GM12878 (cell line): Measurements from ENCODE around the gene SCNM1. TPM values are rescaled to one million over a fixed set of nuclear protein-coding genes. Genes with fewer than 3 reads are reported as not detected.

Experiments
- E2F4 ChIP-seq: IDR thresholded peaks from 2 replicates; pipeline ENCODE4 v1.6.1; 2012; ENCODE audit warnings: low read depth, low read length, improper control_type of control experiment
- EED ChIP-seq: sonication (generic); IDR thresholded peaks from 2 replicates; pipeline ENCODE4 v1.6.1; 2016; ENCODE audit warnings: antibody characterized with exemption, low read depth
- EGR1 ChIP-seq, 2 experiments: IDR thresholded peaks; 1 replicate in 1 of 2; 2 replicates in 1 of 2; pipeline ENCODE4 v1.6.1; 2011 to 2012; ENCODE audit warnings: low read depth in 2 of 2, low read length in 2 of 2, borderline replicate concordance in 1 of 2, mild to moderate bottlenecking in 1 of 2, moderate library complexity in 1 of 2
- ETV6 ChIP-seq, 2 experiments: fragments of 450-650 bp in 1 of 2; IDR thresholded peaks in 1 of 2; conservative IDR thresholded peaks in 1 of 2; 2 replicates each; pipeline ENCODE4 v1.6.1; 2014; ENCODE audit warnings: antibody characterized with exemption in 1 of 2, borderline replicate concordance in 1 of 2, low read depth in 1 of 2, mild to moderate bottlenecking in 1 of 2, moderate library complexity in 1 of 2
- IKZF1 ChIP-seq: fragments of 450-650 bp; conservative IDR thresholded peaks from 2 replicates; pipeline ENCODE4 v1.6.1; 2017; ENCODE audit warnings: antibody characterized with exemption, mild to moderate bottlenecking
- IKZF2 ChIP-seq, 2 experiments: fragments of 450-650 bp; IDR thresholded peaks; 2 replicates each; pipeline ENCODE4 v1.6.1; 2017; ENCODE audit warnings: mild to moderate bottlenecking in 2 of 2, moderate library complexity in 2 of 2
- JUNB ChIP-seq: IDR thresholded peaks from 2 replicates; pipeline ENCODE4 v1.6.1; 2016; ENCODE audit warnings: antibody characterized with exemption, mild to moderate bottlenecking
- KAT2A ChIP-seq: conservative IDR thresholded peaks from 2 replicates; pipeline ENCODE4 v1.6.1; 2011; ENCODE audit warnings: low read depth, low read length; ENCODE audit not compliant: control insufficient read depth
- MEF2A ChIP-seq: IDR thresholded peaks from 2 replicates; pipeline ENCODE4 v1.6.1; 2011; ENCODE audit warnings: low read depth, mild to moderate bottlenecking, low read length, moderate library complexity; ENCODE audit not compliant: insufficient read depth
- MXI1 ChIP-seq: fragments of 150-350 bp; IDR thresholded peaks from 2 replicates; pipeline ENCODE4 v1.6.1; 2011; ENCODE audit warnings: low read depth, mild to moderate bottlenecking, inconsistent platforms, low read length, improper control_type of control experiment
- NFYA ChIP-seq: IDR thresholded peaks from 2 replicates; pipeline ENCODE4 v1.6.1; 2011; ENCODE audit warnings: low read depth, mild to moderate bottlenecking, low read length, improper control_type of control experiment, borderline replicate concordance
- POLR2A ChIP-seq: IDR thresholded peaks from 2 replicates; pipeline ENCODE4 v1.6.1; 2011; ENCODE audit warnings: low read depth, mild to moderate bottlenecking, low read length
- SIX5 ChIP-seq: IDR thresholded peaks from 2 replicates; pipeline ENCODE4 v1.6.1; 2011; ENCODE audit warnings: mild to moderate bottlenecking, low read depth, low read length, moderate library complexity; ENCODE audit not compliant: severe bottlenecking
- SMAD5 ChIP-seq: IDR thresholded peaks from 2 replicates; pipeline ENCODE4 v1.6.1; 2016; ENCODE audit warnings: antibody characterized with exemption, low read depth
- SMC3 ChIP-seq: IDR thresholded peaks from 2 replicates; pipeline ENCODE4 v1.6.1; 2011; ENCODE audit warnings: low read length, improper control_type of control experiment, borderline replicate concordance
- YBX1 ChIP-seq: fragments of 450-650 bp; IDR thresholded peaks from 2 replicates; pipeline ENCODE4 v1.6.1; 2016; ENCODE audit warnings: antibody characterized with exemption
- ZNF24 ChIP-seq: fragments of 450-650 bp; IDR thresholded peaks from 2 replicates; pipeline ENCODE4 v1.6.1; 2017; ENCODE audit warnings: antibody characterized with exemption, mild to moderate bottlenecking
- polyA plus RNA-seq, 11 experiments: library from polyadenylated mRNA; depleted of rRNA in 4 of 11; unstranded in 6 of 11; stranded (reverse) in 5 of 11; fragments of >200 nt; fragmentation: Nextera tagmentation in 4 of 11; fragmentation: Illumina TruSeq in 1 of 11; extraction: Ambion mirVana in 4 of 11; extraction: Trizol in 1 of 11; gene quantifications; 1 replicate in 1 of 11; 2 replicates in 10 of 11; pipeline versions ENCODE4 v1.2.1 to v1.2.3, GENCODE V29; 2011 to 2016; ENCODE audit warnings: inconsistent platforms in 2 of 11, missing spikeins in 2 of 11, low read depth in 1 of 11
- total RNA-seq, 4 experiments: library from RNA; depleted of rRNA in 3 of 4; stranded (reverse); fragments of >200 nt in 3 of 4; fragmentation: Illumina TruSeq in 1 of 4; extraction: Trizol in 1 of 4; gene quantifications; 2 replicates each; pipeline versions ENCODE4 v1.2.1 to v1.2.3, GENCODE V29; 2013 to 2021
- TF ChIP-seq, protein P1 (sequence below), 3 experiments: IDR thresholded peaks in 2 of 3; conservative IDR thresholded peaks in 1 of 3; 2 replicates each; pipeline ENCODE4 v1.5.1; 2011; ENCODE audit warnings: low read depth in 3 of 3, low read length in 3 of 3, mild to moderate bottlenecking in 3 of 3, control low read depth in 2 of 3, moderate library complexity in 2 of 3, inconsistent platforms in 1 of 3, mixed read lengths in 1 of 3; ENCODE audit not compliant: control insufficient read depth in 2 of 3, insufficient read depth in 1 of 3; ENCODE audit errors: extremely low read depth in 1 of 3
- TF ChIP-seq, protein P2 (sequence below): IDR thresholded peaks from 2 replicates; pipeline ENCODE4 v1.6.1; 2011; ENCODE audit warnings: borderline replicate concordance, low read depth, mild to moderate bottlenecking, moderate library complexity, mixed read lengths, low read length; ENCODE audit not compliant: insufficient read depth; ENCODE audit errors: extremely low read length
- TF ChIP-seq, protein P3 (sequence below): fragments of 450-650 bp; IDR thresholded peaks from 2 replicates; pipeline ENCODE4 v1.6.1; 2016; ENCODE audit warnings: mild to moderate bottlenecking, moderate library complexity, borderline replicate concordance
- TF ChIP-seq, protein P4 (sequence below): IDR thresholded peaks from 2 replicates; pipeline ENCODE4 v1.6.1; 2012; ENCODE audit warnings: low read depth, low read length, improper control_type of control experiment

The SCNM1 gene
- total and polyA plus RNA-seq, 10 of the 15 experiments (the other 5 are each of a cell fraction or from before 2014, with no cell fraction given), result 25.8 to 207 (median 76.9) TPM

DNA sequence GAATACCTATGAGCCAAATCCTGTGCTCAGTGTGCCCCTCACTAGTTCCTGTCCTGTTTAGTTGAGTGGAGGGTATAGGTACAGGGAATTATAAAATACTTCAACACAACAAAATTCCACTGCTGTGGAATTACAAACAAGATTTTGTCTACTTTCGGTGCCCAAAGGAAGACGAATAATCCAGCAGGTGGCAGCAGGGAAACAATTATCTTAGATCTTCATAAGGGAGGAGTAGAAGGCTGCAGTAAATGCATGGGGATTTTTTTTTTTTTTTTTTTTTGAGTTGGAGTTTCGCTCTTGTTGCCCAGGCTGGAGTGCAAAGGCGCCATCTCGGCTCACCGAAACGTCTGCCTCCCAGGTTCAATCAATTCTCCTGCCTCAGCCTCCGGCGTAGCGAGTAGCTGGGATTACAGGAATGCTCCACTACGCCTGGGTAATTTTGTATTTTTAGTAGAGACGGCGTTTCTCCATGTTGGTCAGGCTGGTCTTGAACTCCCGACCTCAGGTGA lies 30.4 kb downstream of the SCNM1 start (continued):
- TF ChIP-seq, protein P1, sequence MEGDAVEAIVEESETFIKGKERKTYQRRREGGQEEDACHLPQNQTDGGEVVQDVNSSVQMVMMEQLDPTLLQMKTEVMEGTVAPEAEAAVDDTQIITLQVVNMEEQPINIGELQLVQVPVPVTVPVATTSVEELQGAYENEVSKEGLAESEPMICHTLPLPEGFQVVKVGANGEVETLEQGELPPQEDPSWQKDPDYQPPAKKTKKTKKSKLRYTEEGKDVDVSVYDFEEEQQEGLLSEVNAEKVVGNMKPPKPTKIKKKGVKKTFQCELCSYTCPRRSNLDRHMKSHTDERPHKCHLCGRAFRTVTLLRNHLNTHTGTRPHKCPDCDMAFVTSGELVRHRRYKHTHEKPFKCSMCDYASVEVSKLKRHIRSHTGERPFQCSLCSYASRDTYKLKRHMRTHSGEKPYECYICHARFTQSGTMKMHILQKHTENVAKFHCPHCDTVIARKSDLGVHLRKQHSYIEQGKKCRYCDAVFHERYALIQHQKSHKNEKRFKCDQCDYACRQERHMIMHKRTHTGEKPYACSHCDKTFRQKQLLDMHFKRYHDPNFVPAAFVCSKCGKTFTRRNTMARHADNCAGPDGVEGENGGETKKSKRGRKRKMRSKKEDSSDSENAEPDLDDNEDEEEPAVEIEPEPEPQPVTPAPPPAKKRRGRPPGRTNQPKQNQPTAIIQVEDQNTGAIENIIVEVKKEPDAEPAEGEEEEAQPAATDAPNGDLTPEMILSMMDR (IDR thresholded peaks at IDR 0.05 in 2 of 3, conservative IDR thresholded peaks at IDR 0.05 in 1 of 3; ENCODE audit: control insufficient read depth in 2 of 3, extremely low read depth in 1 of 3, insufficient read depth in 1 of 3, low read depth in 3 of 3, low read length in 3 of 3), result peak; percentile 52 to 64 (median 57); a peak in 5 of 6 replicates
- TF ChIP-seq IKZF1, result peak; percentile 61; the same call in 1 of the 2 replicates
- TF ChIP-seq, protein P2, sequence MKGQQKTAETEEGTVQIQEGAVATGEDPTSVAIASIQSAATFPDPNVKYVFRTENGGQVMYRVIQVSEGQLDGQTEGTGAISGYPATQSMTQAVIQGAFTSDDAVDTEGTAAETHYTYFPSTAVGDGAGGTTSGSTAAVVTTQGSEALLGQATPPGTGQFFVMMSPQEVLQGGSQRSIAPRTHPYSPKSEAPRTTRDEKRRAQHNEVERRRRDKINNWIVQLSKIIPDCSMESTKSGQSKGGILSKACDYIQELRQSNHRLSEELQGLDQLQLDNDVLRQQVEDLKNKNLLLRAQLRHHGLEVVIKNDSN, result no peak
- TF ChIP-seq EED, result no peak
- TF ChIP-seq KAT2A, result no peak
- TF ChIP-seq POLR2A, result no peak
- TF ChIP-seq, protein P3, sequence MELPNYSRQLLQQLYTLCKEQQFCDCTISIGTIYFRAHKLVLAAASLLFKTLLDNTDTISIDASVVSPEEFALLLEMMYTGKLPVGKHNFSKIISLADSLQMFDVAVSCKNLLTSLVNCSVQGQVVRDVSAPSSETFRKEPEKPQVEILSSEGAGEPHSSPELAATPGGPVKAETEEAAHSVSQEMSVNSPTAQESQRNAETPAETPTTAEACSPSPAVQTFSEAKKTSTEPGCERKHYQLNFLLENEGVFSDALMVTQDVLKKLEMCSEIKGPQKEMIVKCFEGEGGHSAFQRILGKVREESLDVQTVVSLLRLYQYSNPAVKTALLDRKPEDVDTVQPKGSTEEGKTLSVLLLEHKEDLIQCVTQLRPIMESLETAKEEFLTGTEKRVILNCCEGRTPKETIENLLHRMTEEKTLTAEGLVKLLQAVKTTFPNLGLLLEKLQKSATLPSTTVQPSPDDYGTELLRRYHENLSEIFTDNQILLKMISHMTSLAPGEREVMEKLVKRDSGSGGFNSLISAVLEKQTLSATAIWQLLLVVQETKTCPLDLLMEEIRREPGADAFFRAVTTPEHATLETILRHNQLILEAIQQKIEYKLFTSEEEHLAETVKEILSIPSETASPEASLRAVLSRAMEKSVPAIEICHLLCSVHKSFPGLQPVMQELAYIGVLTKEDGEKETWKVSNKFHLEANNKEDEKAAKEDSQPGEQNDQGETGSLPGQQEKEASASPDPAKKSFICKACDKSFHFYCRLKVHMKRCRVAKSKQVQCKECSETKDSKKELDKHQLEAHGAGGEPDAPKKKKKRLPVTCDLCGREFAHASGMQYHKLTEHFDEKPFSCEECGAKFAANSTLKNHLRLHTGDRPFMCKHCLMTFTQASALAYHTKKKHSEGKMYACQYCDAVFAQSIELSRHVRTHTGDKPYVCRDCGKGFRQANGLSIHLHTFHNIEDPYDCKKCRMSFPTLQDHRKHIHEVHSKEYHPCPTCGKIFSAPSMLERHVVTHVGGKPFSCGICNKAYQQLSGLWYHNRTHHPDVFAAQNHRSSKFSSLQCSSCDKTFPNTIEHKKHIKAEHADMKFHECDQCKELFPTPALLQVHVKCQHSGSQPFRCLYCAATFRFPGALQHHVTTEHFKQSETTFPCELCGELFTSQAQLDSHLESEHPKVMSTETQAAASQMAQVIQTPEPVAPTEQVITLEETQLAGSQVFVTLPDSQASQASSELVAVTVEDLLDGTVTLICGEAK, result no peak
- TF ChIP-seq SIX5, result no peak
- TF ChIP-seq NFYA, result no peak
- TF ChIP-seq SMAD5, result no peak
- no peak for TF ChIP-seq MXI1
- TF ChIP-seq IKZF2 (IDR thresholded peaks at IDR 0.05), result peak; percentile 69 to 70
- no peak for TF ChIP-seq E2F4
- no peak for TF ChIP-seq YBX1
- TF ChIP-seq EGR1 (IDR thresholded peaks at IDR 0.05; ENCODE audit: borderline replicate concordance in 1 of 2, low read depth in 2 of 2, low read length in 2 of 2), result no peak
- TF ChIP-seq, protein P4, sequence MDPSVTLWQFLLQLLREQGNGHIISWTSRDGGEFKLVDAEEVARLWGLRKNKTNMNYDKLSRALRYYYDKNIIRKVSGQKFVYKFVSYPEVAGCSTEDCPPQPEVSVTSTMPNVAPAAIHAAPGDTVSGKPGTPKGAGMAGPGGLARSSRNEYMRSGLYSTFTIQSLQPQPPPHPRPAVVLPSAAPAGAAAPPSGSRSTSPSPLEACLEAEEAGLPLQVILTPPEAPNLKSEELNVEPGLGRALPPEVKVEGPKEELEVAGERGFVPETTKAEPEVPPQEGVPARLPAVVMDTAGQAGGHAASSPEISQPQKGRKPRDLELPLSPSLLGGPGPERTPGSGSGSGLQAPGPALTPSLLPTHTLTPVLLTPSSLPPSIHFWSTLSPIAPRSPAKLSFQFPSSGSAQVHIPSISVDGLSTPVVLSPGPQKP, result no peak
- TF ChIP-seq ETV6 (conservative IDR thresholded peaks at IDR 0.05 in 1 of 2, IDR thresholded peaks at IDR 0.05 in 1 of 2; ENCODE audit: borderline replicate concordance in 1 of 2, low read depth in 1 of 2), result no peak
- no peak for TF ChIP-seq ZNF24
- TF ChIP-seq SMC3, result peak; percentile 64; the same call in 1 of the 2 replicates
- TF ChIP-seq MEF2A, result no peak
- no peak for TF ChIP-seq JUNB
